ENCODE data around the gene RPS26. TPM values are rescaled to one million over a fixed set of nuclear protein-coding genes. Genes with fewer than 3 reads are reported as not detected.

The RPS26 gene
- total and polyA plus RNA-seq, 2 of the 13 experiments (the other 11 are each of a cell fraction or from before 2014, with no cell fraction given), result 150 to 421 TPM

- Histone ChIP-seq H3K79me2 (ENCODE audit: insufficient read depth, low read length) (peaks cover 20% of the 10 kb centered on the region), H3K4me3 (replicated peaks in 1 of 3; ENCODE audit: insufficient read depth in 1 of 3, low read depth in 2 of 3, low read length in 3 of 3) (peak overlapping the region; percentile 84 to 88 (median 84)), H3K9ac (ENCODE audit: insufficient read depth, low read depth, low read length) (peak overlapping the region; percentile 88), H3K36me3 (replicated peaks in 1 of 2; ENCODE audit: control insufficient read depth in 1 of 2, insufficient read depth in 2 of 2, low read length in 2 of 2) (peaks cover 5 to 23% of the 10 kb centered on the region in 2 experiments; a peak in 3 of 5 replicates), H3K4me2 (ENCODE audit: low read depth, low read length) (peak overlapping the region; percentile 85), H4K20me1 (ENCODE audit: insufficient read depth, low read length) (no peaks in the 10 kb centered on the region), H3K27me3 (ENCODE audit: control insufficient read depth in 1 of 2, insufficient read depth in 2 of 2, low read length in 2 of 2) (peaks cover 0 to 3% of the 10 kb centered on the region in 2 experiments; a peak in 1 of 5 replicates), H2AFZ (ENCODE audit: low read length) (no peak overlapping the region), H3K4me1 (ENCODE audit: insufficient read depth, low read length) (peaks cover 56% of the 10 kb centered on the region), H3K9me3 (ENCODE audit: low read length) (no peaks in the 10 kb centered on the region), H3K27ac (ENCODE audit: extremely low read length, insufficient read depth, low read length) (peak overlapping the region; percentile 92)
- FAIRE-seq (no peak), DNase-seq (ENCODE audit: low spot score) (no peak), ATAC-seq (peak; percentile 66)
- in situ Hi-C loops (cut with HindIII; ENCODE audit: extremely low pct_ligation_motif_present, low pct_unique_long_range_greater_than_20kb) (loop anchor here (5.0 kb wide), 1 partner anchor 35 kb away; no protein-coding TSS in a partner anchor), intact Hi-C loops (cut with micrococcal nuclease; ENCODE audit: unreplicated experiment) (loop anchor here (2.0 kb wide), 2 partner anchors 13 to 83 kb away; partner anchors contain the start of gene ERBB3)
- ChIA-PET POLR2A (interaction anchor here (0.6 to 3.5 kb wide), 24 partner anchors 10 to 268 kb away, joined by 3 to 60 read pairs (median 8); partner anchors contain the start of genes DNAJC14, ESYT1, IKZF4 and ORMDL2), CTCF (ENCODE audit: low intra/inter-chr PET ratio, low total read pairs) (interaction anchor here (1.2 to 3.0 kb wide), 3 partner anchors 31 to 44 kb away, joined by 3 to 79 read pairs (median 4); partner anchors contain the start of genes CDK2 and RPS26)
- 0% methylated on average over 3 of the region's 5 CpGs for WGBS (ENCODE audit: low lambda C conversion rate)
- TSS peak; percentile 30 for BruUV-seq (replicated peaks)
- TF ChIP-seq ZNF883 (CRISPR knock-in tag; IDR thresholded peaks at IDR 0.05; ENCODE audit: not compliant biosample characterization), result peak; percentile 19
- TF ChIP-seq AFF4 (CRISPR knock-in tag; IDR thresholded peaks at IDR 0.05), result 0 out of 2 replicates have a peak, but pooled peaks have one; percentile 9
- peak; percentile 75; the same call in 1 of the 2 replicates for TF ChIP-seq ZNF225 (CRISPR knock-in tag; IDR thresholded peaks at IDR 0.05)
- TF ChIP-seq SALL1 (CRISPR knock-in tag; IDR thresholded peaks at IDR 0.05), result peak; percentile 10; the same call in 1 of the 2 replicates
- TF ChIP-seq ZNF180 (CRISPR knock-in tag; IDR thresholded peaks at IDR 0.05; ENCODE audit: borderline replicate concordance, low read depth), result no peak
- TF ChIP-seq POGK (CRISPR knock-in tag; conservative IDR thresholded peaks at IDR 0.05), result 0 out of 2 replicates have a peak, but pooled peaks have one; percentile 1
- no peak for TF ChIP-seq RBFOX2 (IDR thresholded peaks at IDR 0.05; ENCODE audit: low read depth, low read length)
- 0 out of 2 replicates have a peak, but pooled peaks have one; percentile 15 for TF ChIP-seq KMT2A (CRISPR knock-in tag; IDR thresholded peaks at IDR 0.05)
- TF ChIP-seq HIC2 (CRISPR knock-in tag; IDR thresholded peaks at IDR 0.05; ENCODE audit: low read depth), result 0 out of 2 replicates have a peak, but pooled peaks have one; percentile 13
- no peak for TF ChIP-seq ZFY (CRISPR knock-in tag; IDR thresholded peaks at IDR 0.05)
- peak; percentile 8; the same call in 1 of the 2 replicates for TF ChIP-seq UBTF (CRISPR knock-in tag; IDR thresholded peaks at IDR 0.05)
- TF ChIP-seq ZFP36L1 (CRISPR knock-in tag; IDR thresholded peaks at IDR 0.05), result 0 out of 2 replicates have a peak, but pooled peaks have one; percentile 13
Observed at GRCh38 chr12:55997535-55997859, 44.2 kb upstream of the RPS26 start.
